Fibroblast of skin of right biceps (primary cell): Measurements from ENCODE around the gene KCTD2.
"Not testable (repeated sequence)": the region's sequence is repeated elsewhere in the genome, so short reads cannot be mapped to it uniquely, and the experiment has no call there.

Source experiments
- DNase-seq: peaks from one replicate; pipeline ENCODE4 v3.0.0-alpha.2; 2013

Gene KCTD2

GRCh38 chr17:75020331-75021110, 26.5 kb upstream of the KCTD2 start:
- DNase-seq = no peak

GRCh38 chr17:75024686-75025397, 22.2 kb upstream of the KCTD2 start:
- no peak for DNase-seq

- not testable (repeated sequence) for DNase-seq
These were observed 21.7 kb upstream of the KCTD2 start for GRCh38 chr17:75025398-75025734.

- DNase-seq = not testable (repeated sequence)
These were observed 20.4 kb upstream of the KCTD2 start for GRCh38 chr17:75026650-75027049.

GRCh38 chr17:75030161-75030560, 16.9 kb upstream of the KCTD2 start:
- DNase-seq = no peak

GRCh38 chr17:75031972-75032719, 14.9 kb upstream of the KCTD2 start:
- DNase-seq = peak; percentile 77

- no peak for DNase-seq
These were observed 14.2 kb upstream of the KCTD2 start for GRCh38 chr17:75032720-75033280.

- peak; percentile 94 for DNase-seq
These were observed 13.4 kb upstream of the KCTD2 start for GRCh38 chr17:75033346-75034235.

GRCh38 chr17:75034236-75034908, 12.7 kb upstream of the KCTD2 start:
- DNase-seq = peak; percentile 92

GRCh38 chr17:75036643-75037268, 10.3 kb upstream of the KCTD2 start:
- peak; percentile 85 for DNase-seq

- no peak for DNase-seq
These were observed 7.8 kb upstream of the KCTD2 start for GRCh38 chr17:75039238-75039637.

- DNase-seq = no peak
These were observed 5.3 kb upstream of the KCTD2 start for GRCh38 chr17:75041656-75042280.

- DNase-seq = not testable (repeated sequence)
These were observed 3.2 kb upstream of the KCTD2 start for GRCh38 chr17:75043789-75044188.

- DNase-seq = no peak
These were observed 2.3 kb upstream of the KCTD2 start for GRCh38 chr17:75044716-75045115.

GRCh38 chr17:75045946-75046406, 1.0 kb upstream of the KCTD2 start:
- DNase-seq = not testable (repeated sequence)

- DNase-seq = no peak
These were observed 523 bp downstream of the KCTD2 start for GRCh38 chr17:75047398-75048098.

GRCh38 chr17:75048249-75048878, 1.3 kb downstream of the KCTD2 start:
- DNase-seq = no peak

- DNase-seq = no peak
These were observed 2.0 kb downstream of the KCTD2 start for GRCh38 chr17:75049057-75049456.

GRCh38 chr17:75049706-75050105, 2.7 kb downstream of the KCTD2 start:
- DNase-seq = no peak
